A673 (cell line): ENCODE results near the gene DTYMK. TPM values are rescaled to one million over a fixed set of nuclear protein-coding genes. Genes with fewer than 3 reads are reported as not detected.

Source experiments
- BruUV-seq: library from RNA; stranded (reverse); fragments of 400-500 nt; replicated peaks from 2 replicates; lab custom pipeline; 2021; lab: Mats Ljungman, UMichigan
- CTCF ChIA-PET: fragments of 300-600 bp; sonication (Branson Sonifier 250); formaldehyde crosslinking; loops from one replicate; lab custom pipeline; 2022; ENCODE audit warnings: antibody characterized with exemption; lab: Charles Lee
- POLR2A ChIA-PET: fragments of 300-600 bp; sonication (Branson Sonifier 250); formaldehyde crosslinking; loops from one replicate; lab custom pipeline; 2022; ENCODE audit warnings: antibody characterized with exemption; ENCODE audit not compliant: low non-redundant PET; lab: Charles Lee
- DNase-seq: peaks from one replicate; pipeline ENCODE4 v3.0.0-alpha.2; 2015; ENCODE audit warnings: low spot score
- H3K27ac ChIP-seq: fragments of 200-600 bp; sonication (generic); 2 replicates; pipeline ENCODE4 v1.5.1; 2016; ENCODE audit warnings: mixed run types, low read depth, mild to moderate bottlenecking, mixed read lengths, antibody characterized with exemption, low read length; ENCODE audit not compliant: poor library complexity, severe bottlenecking
- H3K27me3 ChIP-seq: fragments of 200-600 bp; sonication (generic); replicated peaks from 2 replicates; pipeline ENCODE4 v1.6.1; 2017; ENCODE audit warnings: mixed run types, low read depth, mild to moderate bottlenecking, mixed read lengths, antibody characterized with exemption, low read length; ENCODE audit not compliant: insufficient read depth, poor library complexity
- H3K36me3 ChIP-seq: fragments of 200-600 bp; sonication (generic); 2 replicates; pipeline ENCODE4 v1.6.1; 2016; ENCODE audit warnings: mixed run types, mild to moderate bottlenecking, mixed read lengths, antibody characterized with exemption, low read length; ENCODE audit not compliant: insufficient read depth, poor library complexity, severe bottlenecking
- H3K4me1 ChIP-seq: fragments of 200-600 bp; sonication (generic); 2 replicates; pipeline ENCODE4 v1.6.1; 2017; ENCODE audit warnings: mixed run types, mild to moderate bottlenecking, mixed read lengths, antibody characterized with exemption, low read length; ENCODE audit not compliant: insufficient read depth, poor library complexity, severe bottlenecking
- H3K4me3 ChIP-seq: fragments of 200-600 bp; sonication (generic); 2 replicates; pipeline ENCODE4 v1.5.1; 2016; ENCODE audit warnings: low read depth, mixed run types, mild to moderate bottlenecking, mixed read lengths, low read length; ENCODE audit not compliant: poor library complexity, severe bottlenecking
- H3K9me3 ChIP-seq: fragments of 200-600 bp; sonication (generic); 2 replicates; pipeline ENCODE4 v1.6.1; 2016; ENCODE audit warnings: mixed run types, low read depth, mild to moderate bottlenecking, mixed read lengths, antibody characterized with exemption, low read length; ENCODE audit not compliant: poor library complexity, severe bottlenecking
- CTCF ChIP-seq: fragments of 300-800, 200-600 bp; sonication (generic); conservative IDR thresholded peaks from 2 replicates; pipeline ENCODE4 v1.5.1; 2017; ENCODE audit warnings: low read depth, mild to moderate bottlenecking, antibody characterized with exemption, low read length, moderate library complexity, mixed read lengths
- EZH2 ChIP-seq: fragments of 200-600 bp; sonication (generic); IDR thresholded peaks from 2 replicates; pipeline ENCODE4 v1.6.1; 2017; ENCODE audit warnings: borderline replicate concordance, low read depth, mild to moderate bottlenecking, mixed read lengths, antibody characterized with exemption, low read length; ENCODE audit not compliant: poor library complexity, severe bottlenecking
- intact Hi-C: fragments of 100-400 bp; cut with micrococcal nuclease; formaldehyde crosslinking; loops from one replicate; pipeline ENCODE4 v1.10.0; 2022; ENCODE audit not compliant: unreplicated experiment
- total RNA-seq: library from RNA; stranded (reverse); gene quantifications from 2 replicates; pipeline ENCODE4 v1.2.3, GENCODE V29; 2021

The DTYMK gene
- total RNA-seq, 1 experiment from 2014 or later = 139 TPM

- BruUV-seq = no TSS peak
- no peak for DNase-seq
- intact Hi-C loops = loop anchor here (10.0 kb wide), 1 partner anchor 176 kb away; no protein-coding TSS in a partner anchor
- Histone ChIP-seq H3K4me1 (no peaks in the 10 kb centered on the region), H3K4me3 (no peak overlapping the region), H3K27ac (no peak overlapping the region), H3K27me3 (no peaks in the 10 kb centered on the region), H3K36me3 (peaks cover 82% of the 10 kb centered on the region), H3K9me3 (peaks cover 11% of the 10 kb centered on the region)
- ChIA-PET POLR2A (no interaction called here), CTCF (interaction anchor here (0.5 kb wide), 1 partner anchor 43 kb away, joined by 3 read pairs; no protein-coding TSS in a partner anchor)
- no peak for TF ChIP-seq EZH2
- TF ChIP-seq CTCF = no peak
Observed at GRCh38 chr2:241708879-241709278, 22.3 kb upstream of the DTYMK start.

GRCh38 chr2:241706537-241706936, 19.9 kb upstream of the DTYMK start:
- Histone ChIP-seq H3K9me3 (peaks cover 11% of the 10 kb centered on the region), H3K4me3 (no peak overlapping the region), H3K27me3 (no peaks in the 10 kb centered on the region), H3K4me1 (peaks cover 3% of the 10 kb centered on the region), H3K27ac (no peak overlapping the region), H3K36me3 (peaks cover 62% of the 10 kb centered on the region)
- intact Hi-C loops = loop anchor here (10.0 kb wide), 1 partner anchor 178 kb away; no protein-coding TSS in a partner anchor
- DNase-seq = peak; percentile 34
- ChIA-PET CTCF (no interaction called here), POLR2A (no interaction called here)
- TF ChIP-seq CTCF (no peak), EZH2 (no peak)
- no TSS peak for BruUV-seq

- H3K4me3 ChIP-seq = peak overlapping the region; percentile 94
- intact Hi-C loops = loop anchor here (10.0 kb wide), 1 partner anchor 182 kb away; no protein-coding TSS in a partner anchor
- H3K27ac ChIP-seq = peak overlapping the region; percentile 72
- no TSS peak for BruUV-seq
- peaks cover 9% of the 10 kb centered on the region for H3K4me1 ChIP-seq
- CTCF ChIA-PET = no interaction called here
- peaks cover 11% of the 10 kb centered on the region for H3K9me3 ChIP-seq
- peaks cover 33% of the 10 kb centered on the region for H3K36me3 ChIP-seq
- POLR2A ChIA-PET = no interaction called here
- TF ChIP-seq EZH2 (no peak), CTCF (no peak)
- DNase-seq = peak; percentile 48
- H3K27me3 ChIP-seq = no peaks in the 10 kb centered on the region
Observed at GRCh38 chr2:241703032-241703604, 16.5 kb upstream of the DTYMK start.
